Breast epithelium (tissue), 4 donors: Measurements from ENCODE around the gene CACNA1B. TPM values are rescaled to one million over a fixed set of nuclear protein-coding genes. Genes with fewer than 3 reads are reported as not detected.

ENCODE experiments used
- DNase-seq, 2 donors: peaks; one replicate each; pipeline ENCODE4 v3.0.0-alpha.2; 2019; ENCODE audit warnings: low spot score in 2 of 2
- H3K27ac ChIP-seq, 2 donors: fragments of 200-600 bp; sonication (generic) in 1 of 2; one replicate each; pipeline ENCODE4 v1.5.1; 2016 to 2019; ENCODE audit warnings: mild to moderate bottlenecking in 1 of 2
- H3K27me3 ChIP-seq, 2 donors: fragments of 200-600 bp; sonication (generic) in 1 of 2; one replicate each; pipeline versions ENCODE4 v1.5.1 to v1.6.0; 2017 to 2019; ENCODE audit warnings: control low read depth in 1 of 2, mild to moderate bottlenecking in 1 of 2
- H3K36me3 ChIP-seq: fragments of 200-600 bp; one replicate; pipeline ENCODE4 v1.5.1; 2019
- H3K4me1 ChIP-seq, 2 donors: fragments of 200-600 bp; sonication (generic); one replicate each; pipeline ENCODE4 v1.5.1; 2016 to 2019; ENCODE audit warnings: control low read depth in 1 of 2
- H3K4me3 ChIP-seq, 3 donors: fragments of 200-600 bp; sonication (generic); 1 replicate in 2 of 3; 2 replicates in 1 of 3; pipeline ENCODE4 v1.5.1; 2016 to 2019; ENCODE audit warnings: mild to moderate bottlenecking in 3 of 3, moderate library complexity in 2 of 3
- H3K9me3 ChIP-seq, 2 donors: fragments of 200-600 bp; sonication (generic) in 1 of 2; one replicate each; pipeline ENCODE4 v1.5.1; 2016 to 2019; ENCODE audit warnings: control low read depth in 1 of 2
- POLR2A ChIP-seq: fragments of 450-650 bp; IDR thresholded peaks from one replicate; pipeline ENCODE4 v1.6.1; 2016; ENCODE audit warnings: antibody characterized with exemption, mild to moderate bottlenecking, moderate library complexity
- POLR2AphosphoS5 ChIP-seq, 3 donors: sonication (generic); formaldehyde crosslinking; IDR thresholded peaks; one replicate each; pipeline ENCODE4 v1.6.1; 2017; ENCODE audit warnings: antibody characterized with exemption in 3 of 3
- intact Hi-C: fragments of 100-400 bp; cut with DNase I; formaldehyde crosslinking; loops from one replicate; pipeline ENCODE4 v1.15.1; 2023; ENCODE audit warnings: low total_unique reads
- total RNA-seq, 3 donors: library from RNA; depleted of rRNA; stranded (reverse); fragments of >200 nt; gene quantifications; one replicate each; pipeline ENCODE4 v1.1.0, GENCODE V29; 2016
- TF ChIP-seq, protein P1 (sequence below), 3 donors: fragments of 450-650 bp; IDR thresholded peaks; one replicate each; pipeline ENCODE4 v1.5.1; 2016 to 2017; ENCODE audit warnings: antibody characterized with exemption in 3 of 3, mild to moderate bottlenecking in 3 of 3, moderate library complexity in 3 of 3

The CACNA1B gene
- total RNA-seq, 3 donors from 2014 or later, result under 0.01 TPM; not detected in 2

DNA sequence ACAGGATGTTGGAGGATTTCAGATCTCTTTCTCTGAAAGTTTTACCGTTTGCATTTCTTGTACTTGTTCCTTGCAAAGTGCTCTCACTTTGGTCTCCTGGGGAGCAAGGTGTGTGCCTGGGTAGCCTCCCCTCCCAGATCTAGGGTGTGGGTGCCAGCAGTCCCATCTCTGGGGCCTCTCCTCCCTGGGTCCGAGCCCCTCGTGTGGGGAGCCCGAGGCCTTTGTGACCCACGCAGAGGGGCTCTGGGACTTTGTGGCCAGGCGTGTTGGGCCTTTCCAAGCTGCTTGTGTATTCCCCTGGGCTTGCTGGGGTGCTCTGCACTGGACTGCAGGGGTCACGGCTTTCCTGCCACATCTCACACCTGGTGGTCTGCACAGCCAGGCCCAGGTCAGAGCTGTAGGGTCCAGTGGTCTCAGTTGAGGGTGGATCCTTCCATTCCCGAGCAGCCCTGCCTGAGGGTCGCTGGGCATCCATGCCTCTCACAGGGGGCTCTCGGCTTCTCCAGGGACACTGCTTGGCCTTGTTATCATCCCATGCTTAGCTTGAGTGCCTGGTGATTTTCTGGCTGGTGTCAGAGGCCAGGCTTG, 96.3 kb downstream of the CACNA1B start:
- intact Hi-C loops, result no loop called here
- no peak for DNase-seq
- Histone ChIP-seq H3K36me3 (no peaks in the 10 kb centered on the region), H3K9me3 (no peaks in the 10 kb centered on the region), H3K4me1 (no peaks in the 10 kb centered on the region), H3K27ac (no peak overlapping the region), H3K4me3 (no peak overlapping the region), H3K27me3 (peaks cover 0 to 5% of the 10 kb centered on the region in 2 donors)
- TF ChIP-seq, protein P1, sequence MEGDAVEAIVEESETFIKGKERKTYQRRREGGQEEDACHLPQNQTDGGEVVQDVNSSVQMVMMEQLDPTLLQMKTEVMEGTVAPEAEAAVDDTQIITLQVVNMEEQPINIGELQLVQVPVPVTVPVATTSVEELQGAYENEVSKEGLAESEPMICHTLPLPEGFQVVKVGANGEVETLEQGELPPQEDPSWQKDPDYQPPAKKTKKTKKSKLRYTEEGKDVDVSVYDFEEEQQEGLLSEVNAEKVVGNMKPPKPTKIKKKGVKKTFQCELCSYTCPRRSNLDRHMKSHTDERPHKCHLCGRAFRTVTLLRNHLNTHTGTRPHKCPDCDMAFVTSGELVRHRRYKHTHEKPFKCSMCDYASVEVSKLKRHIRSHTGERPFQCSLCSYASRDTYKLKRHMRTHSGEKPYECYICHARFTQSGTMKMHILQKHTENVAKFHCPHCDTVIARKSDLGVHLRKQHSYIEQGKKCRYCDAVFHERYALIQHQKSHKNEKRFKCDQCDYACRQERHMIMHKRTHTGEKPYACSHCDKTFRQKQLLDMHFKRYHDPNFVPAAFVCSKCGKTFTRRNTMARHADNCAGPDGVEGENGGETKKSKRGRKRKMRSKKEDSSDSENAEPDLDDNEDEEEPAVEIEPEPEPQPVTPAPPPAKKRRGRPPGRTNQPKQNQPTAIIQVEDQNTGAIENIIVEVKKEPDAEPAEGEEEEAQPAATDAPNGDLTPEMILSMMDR (IDR thresholded peaks at IDR 0.05), result no peak

- DNase-seq, result no peak
- no peak for TF ChIP-seq POLR2AphosphoS5 (IDR thresholded peaks at IDR 0.05)
- TF ChIP-seq, protein P1 (IDR thresholded peaks at IDR 0.05), result no peak
- TF ChIP-seq POLR2A, result no peak
- intact Hi-C loops, result no loop called here
These were observed 97.4 kb downstream of the CACNA1B start for GRCh38 chr9:137974746-137975526.

DNA sequence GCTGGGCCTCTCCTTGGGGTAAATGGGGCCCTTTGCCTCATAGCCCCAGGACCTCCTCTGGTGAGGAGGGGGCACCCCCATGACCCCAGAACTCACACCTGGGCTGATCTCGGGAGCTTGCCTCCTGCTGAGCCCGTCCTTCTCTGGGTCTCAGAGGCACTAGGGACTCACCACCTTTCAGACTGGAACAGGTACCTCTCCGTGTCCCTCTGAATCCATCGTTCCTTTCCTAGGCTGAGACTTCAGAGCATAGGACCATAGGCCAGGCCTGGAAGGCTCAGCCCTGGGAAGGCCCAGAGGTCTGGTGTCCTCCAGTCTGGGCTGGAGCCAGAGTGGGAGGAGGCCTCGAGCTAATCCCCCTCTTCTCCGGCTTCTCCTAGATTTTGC, 97.9 kb downstream of the CACNA1B start:
- no peaks in the 10 kb centered on the region for H3K4me1 ChIP-seq
- no peaks in the 10 kb centered on the region for H3K9me3 ChIP-seq
- TF ChIP-seq POLR2A (no peak), POLR2AphosphoS5 (IDR thresholded peaks at IDR 0.05) (no peak)
- intact Hi-C loops, result no loop called here
- no peaks in the 10 kb centered on the region for H3K36me3 ChIP-seq
- no peak overlapping the region for H3K4me3 ChIP-seq
- H3K27ac ChIP-seq, result no peak overlapping the region
- DNase-seq, result no peak
- H3K27me3 ChIP-seq, result peaks cover 0 to 5% of the 10 kb centered on the region in 2 donors

More at GRCh38 chr9:137974746-137975526, 97.4 kb downstream of the CACNA1B start:
- no peak overlapping the region for H3K27ac ChIP-seq
- H3K4me1 ChIP-seq, result no peaks in the 10 kb centered on the region
- H3K27me3 ChIP-seq, result peaks cover 0 to 5% of the 10 kb centered on the region in 2 donors
- H3K4me3 ChIP-seq, result no peak overlapping the region
- no peaks in the 10 kb centered on the region for H3K36me3 ChIP-seq
- H3K9me3 ChIP-seq, result no peaks in the 10 kb centered on the region

DNA sequence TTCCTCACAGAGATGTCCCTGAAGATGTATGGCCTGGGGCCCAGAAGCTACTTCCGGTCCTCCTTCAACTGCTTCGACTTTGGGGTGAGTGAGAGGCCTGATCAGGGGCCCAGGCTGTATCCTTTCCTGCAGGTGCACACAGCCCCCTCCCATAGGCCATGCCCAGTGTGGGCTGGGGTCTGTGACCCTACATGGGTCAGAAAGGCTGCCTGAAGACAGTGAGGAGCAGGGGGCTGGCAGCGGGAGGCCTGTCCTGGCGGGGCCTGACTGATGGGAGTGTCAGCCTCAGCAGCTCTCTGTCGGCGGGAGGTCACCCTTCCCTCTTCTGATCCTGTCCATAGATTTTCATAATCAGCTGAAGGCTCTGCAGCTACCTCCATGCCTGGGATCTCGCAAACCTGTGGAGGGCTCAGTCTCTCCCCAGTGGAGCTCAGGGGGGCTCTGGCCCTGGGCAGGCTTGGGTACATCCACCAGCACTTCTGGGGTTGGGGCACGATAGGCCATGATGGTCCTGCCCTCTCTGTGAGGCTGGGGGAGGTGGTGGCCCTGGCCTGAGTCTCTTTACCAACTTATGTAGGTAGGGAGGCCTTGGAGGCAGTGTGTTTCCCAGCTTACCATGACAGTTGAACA, 98.5 kb downstream of the CACNA1B start:
- DNase-seq, result no peak
- H3K27me3 ChIP-seq, result peaks cover 0 to under 1% of the 10 kb centered on the region in 2 donors
- intact Hi-C loops, result no loop called here
- H3K36me3 ChIP-seq, result no peaks in the 10 kb centered on the region
- H3K4me3 ChIP-seq, result no peak overlapping the region
- no peak overlapping the region for H3K27ac ChIP-seq
- TF ChIP-seq POLR2A (no peak), POLR2AphosphoS5 (IDR thresholded peaks at IDR 0.05) (no peak)
- TF ChIP-seq, protein P1 (IDR thresholded peaks at IDR 0.05), result no peak
- H3K4me1 ChIP-seq, result no peaks in the 10 kb centered on the region
- no peaks in the 10 kb centered on the region for H3K9me3 ChIP-seq

DNA sequence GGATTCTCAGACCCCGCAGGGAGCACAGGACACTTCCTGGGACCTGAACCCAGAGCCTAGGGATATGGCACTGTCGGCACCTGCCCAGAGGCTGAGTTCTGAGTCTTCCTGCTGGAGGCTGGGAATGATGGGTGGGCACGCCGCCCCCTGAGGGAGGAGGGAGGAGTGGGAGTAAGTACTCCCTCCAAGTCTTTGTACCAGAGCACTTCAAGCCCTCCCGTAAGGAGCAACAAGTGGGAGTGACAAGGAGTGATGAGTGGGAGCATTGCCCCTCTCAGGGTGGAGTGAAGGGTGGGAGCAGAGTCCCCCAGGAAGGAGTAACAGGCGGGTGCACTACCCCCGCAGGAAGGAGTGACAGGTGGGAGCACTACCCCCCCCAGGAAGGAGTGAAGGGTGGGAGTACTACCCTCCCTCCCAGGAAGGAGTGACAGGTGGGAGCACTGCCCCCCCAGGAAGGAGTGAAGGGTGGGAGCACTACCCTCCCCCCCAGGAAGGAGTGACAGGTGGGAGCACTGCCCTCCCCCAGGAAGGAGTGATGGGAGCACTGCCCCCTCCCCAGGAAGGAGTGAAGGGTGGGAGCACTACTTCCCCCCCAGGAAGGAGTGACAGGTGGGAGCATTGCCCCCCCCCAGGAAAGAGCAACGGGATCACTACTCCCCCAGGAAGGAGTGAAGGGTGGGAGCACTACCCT, 100.1 kb downstream of the CACNA1B start:
- no peak overlapping the region for H3K27ac ChIP-seq
- intact Hi-C loops, result no loop called here
- H3K4me1 ChIP-seq, result no peaks in the 10 kb centered on the region
- H3K27me3 ChIP-seq, result no peaks in the 10 kb centered on the region
- H3K36me3 ChIP-seq, result no peaks in the 10 kb centered on the region
- H3K9me3 ChIP-seq, result no peaks in the 10 kb centered on the region
- no peak overlapping the region for H3K4me3 ChIP-seq
- TF ChIP-seq, protein P1 (IDR thresholded peaks at IDR 0.05), result no peak
- TF ChIP-seq POLR2AphosphoS5 (IDR thresholded peaks at IDR 0.05), result no peak
- TF ChIP-seq POLR2A, result no peak
- no peak for DNase-seq
